ENCODE results near the gene PREX1.

Gene PREX1

DNA sequence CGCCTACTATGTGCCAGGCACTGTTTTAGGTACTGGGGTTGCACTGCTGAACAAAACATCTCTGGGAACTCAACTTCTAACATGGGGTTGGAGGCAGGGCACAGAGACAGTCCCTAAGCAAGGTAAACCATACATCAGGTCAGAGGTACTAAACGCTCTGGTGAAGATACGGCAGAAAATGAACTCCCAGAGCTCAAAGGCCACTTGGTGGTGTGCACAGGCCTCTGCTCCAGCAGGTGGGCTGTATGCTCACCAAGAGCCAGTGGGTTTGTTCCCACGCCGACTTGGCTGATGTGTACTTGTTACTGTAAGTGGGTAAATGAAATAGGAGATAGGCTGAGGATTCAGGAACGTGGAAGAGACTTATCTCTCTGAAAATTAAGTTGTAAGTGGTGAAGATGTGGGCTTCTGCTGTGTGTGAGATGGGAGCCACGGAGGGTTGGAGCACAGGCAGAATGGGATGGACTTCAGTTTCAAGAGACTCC lies 133.4 kb downstream of the PREX1 start:
- no peak for DNase-seq

DNA sequence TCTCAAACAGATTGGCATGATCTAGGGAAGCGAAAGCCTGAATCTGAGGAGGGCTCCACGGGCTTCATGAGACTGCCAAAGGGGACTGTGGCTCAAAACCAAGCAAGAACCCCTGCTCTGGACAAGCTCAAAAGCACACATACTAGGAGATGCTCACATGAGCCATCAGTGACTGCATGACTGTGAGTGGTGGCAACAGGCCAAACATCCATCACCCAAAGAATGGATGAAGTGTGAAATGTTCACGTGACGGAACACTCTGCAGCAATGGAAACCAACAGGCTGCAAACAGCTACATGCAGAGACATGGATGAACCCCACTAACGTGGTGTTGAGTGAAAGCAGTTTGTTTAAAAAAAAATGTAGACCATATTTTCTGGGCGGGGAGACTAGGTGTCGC lies 136.3 kb downstream of the PREX1 start:
- no peak for DNase-seq

DNA sequence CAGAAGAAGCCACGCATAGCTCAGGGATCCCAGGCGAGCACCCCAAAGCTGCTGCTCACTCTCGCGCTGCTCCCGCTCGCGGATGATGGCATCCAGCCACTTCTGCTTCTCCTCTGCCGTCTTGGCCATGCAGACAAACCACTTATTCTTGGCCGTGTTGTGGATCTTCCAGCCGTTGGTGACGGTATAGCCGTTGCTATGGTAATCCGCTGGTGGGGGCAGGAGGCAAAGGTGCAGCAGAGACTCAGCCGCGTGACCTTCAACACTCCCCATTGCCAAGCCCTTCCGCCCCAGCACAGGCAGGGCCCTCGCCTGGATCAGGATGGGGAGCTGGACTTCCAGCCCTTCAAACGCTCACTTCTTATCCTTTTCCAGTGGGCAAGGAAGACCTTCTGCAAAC lies 136.9 kb downstream of the PREX1 start:
- DNase-seq = no peak

DNA sequence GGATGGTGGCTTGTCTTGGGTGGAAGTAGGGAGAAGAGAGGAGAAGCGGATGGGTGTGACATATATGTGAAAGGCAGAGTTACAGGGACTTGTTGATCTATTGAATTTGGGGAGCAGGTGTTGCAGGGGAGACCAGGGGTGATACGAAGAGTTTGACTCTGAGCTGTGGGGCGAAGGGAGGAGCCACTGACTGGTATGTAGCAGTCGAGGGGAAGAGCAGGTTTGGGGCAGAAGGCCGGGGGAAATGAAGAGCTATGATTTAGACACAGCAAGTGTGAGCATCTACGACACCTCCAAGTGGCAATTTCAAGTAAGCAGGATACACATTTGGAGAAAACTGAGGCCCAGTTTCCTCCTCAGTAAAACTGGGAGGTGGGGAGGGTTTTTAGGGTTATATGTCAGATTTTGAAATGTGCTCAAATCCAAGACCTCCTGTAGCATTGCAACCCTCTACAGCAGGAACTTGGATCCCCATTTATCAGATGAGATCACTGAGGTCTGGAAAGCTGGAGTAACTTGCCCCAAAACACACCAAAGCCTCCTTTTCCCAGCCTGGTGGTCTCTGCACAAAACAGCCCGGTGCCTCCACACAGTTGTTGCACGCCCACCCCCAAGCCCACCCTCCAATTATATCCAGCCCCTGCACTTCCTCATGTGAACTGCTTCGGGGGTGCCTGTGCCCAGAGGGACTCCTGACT lies 137.8 kb downstream of the PREX1 start:
- no peak for DNase-seq

DNA sequence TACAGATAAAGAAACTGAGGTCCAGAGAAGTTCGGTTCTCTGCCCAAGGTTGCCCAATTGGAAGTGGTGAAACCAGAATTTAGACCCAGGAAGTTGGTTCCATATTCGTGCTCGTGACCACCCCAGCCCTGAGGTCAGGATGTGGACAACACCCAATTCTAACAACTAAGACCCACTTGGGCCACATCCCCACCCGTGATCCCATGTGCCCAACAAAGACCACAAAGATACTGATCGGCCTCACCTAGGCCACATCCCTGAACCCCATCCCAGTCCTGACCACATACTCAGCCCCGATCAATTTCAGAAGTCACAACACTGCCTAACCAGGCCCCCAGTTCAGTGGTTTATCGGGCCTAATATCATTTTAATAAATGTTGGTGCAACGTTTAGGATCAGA lies 138.4 kb downstream of the PREX1 start:
- no peak for DNase-seq

DNA sequence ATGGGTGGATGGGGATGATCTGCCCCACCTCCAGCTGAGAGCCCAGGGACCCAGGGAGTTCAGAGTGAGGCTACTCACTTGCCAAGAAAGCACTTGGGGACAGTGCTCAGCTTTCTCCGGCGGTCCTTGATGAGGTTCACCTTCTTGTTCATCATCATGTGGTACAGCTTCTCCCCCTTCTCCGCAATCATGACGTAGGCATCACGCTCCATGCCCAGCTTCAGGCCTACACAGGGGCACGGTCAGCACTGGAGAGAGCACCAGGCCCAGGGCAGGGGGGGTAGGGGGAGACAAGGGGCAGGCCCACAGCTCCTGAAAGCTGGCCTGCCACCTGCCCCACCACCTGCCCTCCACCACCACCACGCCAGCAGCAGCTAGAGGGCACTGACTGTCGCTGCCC lies 139.2 kb downstream of the PREX1 start:
- DNase-seq = no peak

DNA sequence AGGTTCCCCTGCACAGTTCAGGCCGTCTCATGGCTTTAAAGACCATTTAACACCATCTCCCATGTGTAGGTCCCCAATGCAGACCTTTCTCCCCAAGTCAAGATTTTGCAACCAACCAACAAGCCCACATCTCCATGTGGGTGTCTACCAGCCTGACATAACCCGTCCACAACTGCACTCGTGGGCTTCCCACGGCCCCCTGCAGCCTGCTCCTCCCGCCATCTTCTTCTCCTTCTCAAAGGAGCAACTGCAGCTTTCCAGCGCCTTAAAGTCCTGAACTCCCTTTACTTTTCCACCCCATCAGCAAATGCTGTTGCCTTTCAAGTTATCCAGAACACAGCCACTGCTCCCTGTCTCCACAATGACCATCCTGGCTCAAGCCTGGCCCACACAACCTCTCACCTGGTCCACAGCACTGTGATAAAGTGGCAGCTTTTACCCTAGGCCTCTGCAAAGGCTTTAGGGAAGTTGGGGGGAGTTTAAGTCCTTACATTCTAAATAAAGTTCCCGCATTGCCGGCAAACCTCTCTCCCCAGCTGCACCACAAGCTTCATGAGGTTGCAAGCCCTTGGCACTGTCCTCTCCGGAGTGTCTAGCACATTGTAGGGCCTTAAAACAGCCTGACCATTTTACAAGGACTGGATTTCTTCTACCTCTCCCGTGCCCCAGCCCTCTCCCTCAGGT lies 140.5 kb downstream of the PREX1 start:
- DNase-seq = no peak

DNA sequence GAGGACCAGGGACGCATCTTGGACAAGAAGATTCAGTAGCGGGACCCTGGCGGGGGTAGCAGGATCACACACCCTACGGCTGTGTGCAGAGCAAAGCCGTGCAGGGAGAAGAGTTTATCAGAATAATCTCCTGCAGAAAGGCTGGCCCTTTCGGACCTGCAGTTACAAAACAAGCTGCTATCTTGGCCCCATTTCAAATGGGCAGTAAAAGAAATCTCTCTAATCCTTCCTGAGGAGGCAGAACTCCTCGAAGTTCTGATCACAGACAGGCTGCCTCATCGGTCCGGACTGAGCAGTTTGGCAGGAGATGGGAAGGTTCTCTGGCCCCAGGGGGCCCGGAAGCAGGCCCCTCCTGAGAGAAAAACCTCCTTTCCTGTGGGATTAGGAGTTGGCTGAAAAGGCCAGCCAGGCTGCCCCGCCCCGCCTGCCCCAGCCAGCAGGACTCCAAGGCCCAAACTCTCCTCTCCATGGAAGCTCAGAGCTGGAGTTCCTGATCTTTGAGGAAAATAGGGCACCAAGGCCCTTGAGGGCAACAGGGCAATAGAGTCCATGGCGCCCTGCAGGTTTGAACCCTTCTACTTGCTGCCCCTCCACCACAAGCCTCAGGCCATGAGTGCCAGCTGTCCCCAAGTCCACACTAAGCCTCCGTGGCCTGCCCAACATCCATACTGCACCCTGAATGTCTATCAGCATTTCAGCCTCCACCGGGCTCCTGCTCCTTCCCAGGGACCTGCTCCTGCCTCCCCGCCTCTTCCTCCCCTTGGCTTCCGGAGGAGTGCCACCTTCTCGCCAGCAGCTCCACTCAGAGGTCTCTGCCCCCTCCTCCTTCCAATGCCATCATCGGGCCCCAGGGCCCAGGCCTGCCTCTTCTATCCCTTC lies 141.3 kb downstream of the PREX1 start:
- DNase-seq = no peak

DNA sequence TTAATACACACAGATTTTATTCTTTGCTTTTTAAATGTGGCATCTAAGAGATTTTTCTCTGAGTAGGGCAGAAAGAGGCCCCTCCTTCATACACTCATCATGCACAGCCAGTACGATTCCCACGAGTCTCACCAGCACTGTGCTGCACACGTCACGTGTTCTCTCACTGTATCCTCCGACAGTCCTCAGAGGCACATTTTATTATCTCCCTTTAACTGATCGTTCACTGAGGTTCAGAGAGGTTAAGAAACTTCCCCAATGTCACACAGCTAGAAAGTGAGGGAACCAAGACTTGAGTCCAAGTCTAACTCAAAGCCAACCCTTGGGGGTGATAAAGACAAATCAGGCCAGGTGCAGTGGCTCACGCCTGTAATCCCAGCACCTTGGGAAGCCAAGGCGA lies 142.5 kb downstream of the PREX1 start:
- no peak for DNase-seq

DNA sequence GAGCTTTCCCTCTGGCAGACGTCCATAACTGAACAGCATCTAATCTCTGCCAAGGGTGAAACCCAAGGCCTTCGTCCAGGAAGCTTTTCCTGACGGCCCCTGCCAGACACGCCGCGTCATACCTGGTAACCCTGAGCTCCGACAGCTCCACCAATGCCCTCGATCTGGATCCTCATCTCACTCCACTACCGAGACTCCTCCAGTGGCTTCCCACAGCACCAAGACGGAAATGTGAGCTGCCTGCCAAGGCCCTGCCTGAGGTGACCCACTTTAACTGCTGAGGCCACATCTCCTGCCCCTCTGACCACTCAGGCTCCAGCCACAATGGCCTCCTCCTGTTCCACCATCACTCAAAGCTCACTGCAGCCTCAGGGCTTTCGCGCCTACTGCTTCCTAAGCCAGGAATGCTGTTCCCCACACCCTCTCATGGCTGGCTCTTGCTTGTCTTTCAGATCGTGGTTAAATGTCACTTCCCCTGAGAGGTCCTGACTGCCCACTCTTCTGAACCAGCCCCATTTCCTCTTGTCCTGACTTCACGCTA lies 143.2 kb downstream of the PREX1 start:
- no peak for DNase-seq

DNA sequence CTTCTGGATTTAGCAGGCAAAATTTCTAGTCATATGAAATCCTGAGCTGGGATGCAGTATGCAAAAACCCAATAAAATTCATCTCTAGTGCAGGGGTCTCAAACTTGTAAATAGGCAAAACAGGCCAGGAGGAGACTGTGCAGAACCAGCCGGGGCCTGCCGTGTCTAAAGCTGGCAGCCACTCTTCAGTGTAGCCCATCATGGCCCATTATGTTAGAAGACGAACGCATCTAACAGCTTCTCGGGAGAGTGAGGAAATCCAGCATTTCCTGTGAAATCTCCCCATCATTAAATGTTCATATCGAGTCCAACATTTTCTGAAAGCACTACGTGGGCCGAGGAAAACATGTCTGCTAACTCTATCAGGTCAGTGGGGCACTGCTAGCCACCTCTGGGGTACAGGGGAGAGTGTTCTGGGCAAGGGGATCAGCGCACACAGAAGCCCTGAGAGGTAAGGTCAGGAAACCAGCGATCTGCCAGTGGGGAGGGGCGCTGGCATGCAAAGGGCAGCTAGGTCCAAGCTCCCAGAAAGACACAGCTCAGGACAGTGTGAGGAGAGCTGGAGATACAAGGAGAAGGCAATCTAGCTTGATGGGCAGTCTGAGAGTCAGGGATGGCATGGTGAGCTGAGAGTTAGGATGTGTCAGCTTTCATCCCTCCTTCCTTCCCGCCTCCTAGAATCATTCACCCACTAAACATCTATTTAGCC lies 144.2 kb downstream of the PREX1 start:
- DNase-seq = no peak

DNA sequence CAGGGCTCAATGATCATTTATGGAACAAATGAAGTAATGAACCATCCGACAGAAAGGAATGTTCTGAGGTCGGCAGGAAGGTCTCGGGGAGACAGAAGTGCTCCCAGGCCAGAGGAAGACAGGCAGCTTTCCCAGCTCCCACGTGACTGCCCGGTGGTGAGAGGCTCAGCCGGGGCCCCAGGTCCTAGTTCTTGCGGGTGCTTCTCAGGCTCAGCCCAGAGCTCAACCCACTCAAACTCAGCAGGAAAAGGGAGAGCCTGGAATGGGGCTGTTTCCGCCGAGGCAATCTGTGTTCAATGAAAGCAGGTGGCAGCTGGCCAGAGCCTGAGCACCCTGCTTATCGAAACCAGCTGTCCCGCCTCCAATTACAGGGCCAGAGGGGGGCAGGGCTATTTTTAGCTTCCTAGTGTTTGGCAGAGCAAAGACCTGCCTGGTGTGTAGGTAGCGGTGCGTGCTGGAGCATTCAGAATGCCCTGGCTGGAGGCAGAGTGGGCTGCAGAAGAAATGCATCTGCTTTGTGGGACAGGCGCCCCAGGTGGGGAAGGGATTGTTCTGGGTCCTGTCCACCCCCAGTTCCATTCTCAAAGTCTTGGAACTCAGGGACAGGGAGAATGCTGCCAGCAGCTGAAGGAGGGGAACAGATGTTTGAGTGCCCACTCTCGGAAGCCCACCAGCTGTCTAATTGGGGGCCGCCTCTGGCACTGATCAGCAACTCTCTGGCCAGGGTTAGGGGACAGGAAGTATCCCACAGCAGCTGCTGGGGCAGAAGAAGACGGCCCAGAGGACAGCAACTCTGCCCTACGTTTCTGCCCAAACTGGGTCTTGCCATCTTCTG lies 145.1 kb downstream of the PREX1 start:
- DNase-seq = no peak

DNA sequence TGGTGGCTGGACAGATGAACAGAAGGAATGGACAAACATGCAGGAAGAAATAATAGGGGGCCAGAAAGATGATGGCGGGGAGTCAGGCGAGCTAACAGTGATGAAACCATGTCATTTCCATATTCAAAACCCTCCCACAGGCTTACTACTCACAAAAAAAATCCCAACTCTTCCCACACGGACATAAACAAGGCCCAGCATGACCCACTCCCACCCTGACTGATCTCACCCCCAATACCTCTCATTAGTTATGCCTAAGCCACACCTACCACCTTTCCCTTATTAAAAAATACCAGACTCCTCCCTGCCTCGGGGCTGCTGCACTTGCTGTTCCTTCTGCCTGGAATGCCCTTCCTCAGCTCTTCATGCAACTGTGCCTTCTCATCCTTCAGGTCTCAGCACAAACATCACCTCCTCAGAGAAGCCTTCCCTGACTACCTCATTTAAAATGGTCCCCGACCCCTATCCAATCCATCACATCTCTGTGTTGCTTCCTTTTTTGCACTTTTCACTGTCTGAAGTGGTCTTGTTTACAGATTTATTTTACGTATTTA lies 145.8 kb downstream of the PREX1 start:
- no peak for DNase-seq

DNA sequence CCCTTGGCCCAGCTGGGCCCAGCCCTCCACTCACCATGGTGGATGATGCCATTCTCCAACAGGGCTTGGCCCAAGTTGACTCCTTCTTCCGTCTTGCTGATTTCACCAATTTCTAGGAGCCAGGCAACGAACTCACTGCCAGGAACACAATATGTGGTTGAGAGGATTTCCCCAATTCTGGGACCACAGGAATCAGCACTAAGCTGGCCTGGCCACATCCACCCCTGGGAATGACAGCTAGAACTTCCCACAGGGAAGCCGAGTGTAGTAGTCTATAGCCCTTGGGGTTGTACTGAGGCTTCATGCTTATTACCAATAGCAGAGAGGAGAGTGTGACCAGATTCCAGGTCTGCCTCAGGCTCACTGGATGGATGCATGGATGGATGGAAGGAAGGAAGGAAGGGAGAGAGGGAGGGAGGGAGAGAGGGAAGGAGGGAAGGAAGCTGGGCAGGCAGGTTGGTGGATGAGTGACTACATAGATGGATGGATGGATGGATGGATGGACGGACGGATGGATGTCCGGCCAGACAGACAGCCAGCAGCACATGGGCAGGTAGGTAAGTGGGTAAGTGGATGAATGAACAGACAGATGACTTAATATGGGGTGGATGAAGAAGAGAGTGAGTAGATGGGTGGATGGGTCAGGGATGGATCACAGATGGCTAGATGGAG lies 146.5 kb downstream of the PREX1 start:
- DNase-seq = no peak

DNA sequence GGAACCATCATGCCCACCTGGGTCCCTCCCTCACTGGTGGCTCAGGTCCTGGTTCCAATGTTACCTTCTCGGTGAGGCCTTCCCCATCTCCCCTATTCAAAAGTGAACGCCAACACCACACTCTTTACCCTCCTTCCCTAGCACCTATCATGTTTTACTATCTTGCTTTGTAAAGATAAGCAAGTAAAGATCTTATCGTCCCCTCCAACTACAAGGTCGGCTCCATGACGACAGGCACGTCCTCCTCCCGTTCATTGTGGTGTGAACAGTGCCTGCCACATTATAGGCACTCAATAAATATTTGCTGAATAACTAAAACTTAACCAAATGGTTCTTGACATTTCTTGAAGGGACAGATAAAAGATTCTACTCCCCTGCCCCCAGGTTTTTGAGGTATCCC lies 147.1 kb downstream of the PREX1 start:
- DNase-seq = no peak

DNA sequence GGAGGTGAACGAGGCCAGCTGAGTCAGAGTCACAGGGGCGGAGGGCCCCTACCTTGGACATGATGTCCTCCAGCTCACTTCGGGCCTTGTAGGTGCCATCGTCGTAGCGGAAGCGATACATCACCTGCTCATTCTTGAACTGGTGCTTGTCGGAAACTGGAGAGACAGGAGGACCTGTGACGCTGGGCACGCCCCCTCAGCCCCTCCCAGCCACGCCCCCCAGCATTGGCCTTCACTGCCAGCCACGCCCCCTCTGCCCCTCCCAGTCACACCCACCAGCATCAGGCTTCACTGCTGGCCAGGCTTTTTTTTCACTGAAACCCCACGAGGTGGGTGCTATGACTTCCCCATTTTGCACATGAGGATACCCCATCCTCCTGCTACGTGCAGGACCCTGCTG lies 148.2 kb downstream of the PREX1 start:
- DNase-seq = no peak

DNA sequence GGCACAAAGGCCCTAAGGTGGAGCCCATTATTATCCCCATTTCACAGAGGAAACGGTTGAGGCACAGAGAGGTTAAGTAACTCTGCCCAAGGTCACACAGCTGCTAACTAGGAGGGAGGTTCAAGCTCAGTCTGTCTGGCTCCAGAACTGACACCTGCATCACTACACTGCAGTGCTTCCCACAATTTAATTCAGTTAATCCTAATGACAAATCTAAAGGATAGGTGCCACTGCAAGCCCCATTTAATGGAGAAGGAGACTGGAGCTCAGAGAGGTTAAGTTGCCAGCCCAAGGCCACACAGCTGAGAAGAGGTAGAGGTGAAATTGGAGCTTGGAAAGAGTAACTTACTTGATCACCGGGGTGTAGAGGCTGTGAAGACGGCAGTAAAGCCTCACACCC lies 148.8 kb downstream of the PREX1 start:
- DNase-seq = no peak

DNA sequence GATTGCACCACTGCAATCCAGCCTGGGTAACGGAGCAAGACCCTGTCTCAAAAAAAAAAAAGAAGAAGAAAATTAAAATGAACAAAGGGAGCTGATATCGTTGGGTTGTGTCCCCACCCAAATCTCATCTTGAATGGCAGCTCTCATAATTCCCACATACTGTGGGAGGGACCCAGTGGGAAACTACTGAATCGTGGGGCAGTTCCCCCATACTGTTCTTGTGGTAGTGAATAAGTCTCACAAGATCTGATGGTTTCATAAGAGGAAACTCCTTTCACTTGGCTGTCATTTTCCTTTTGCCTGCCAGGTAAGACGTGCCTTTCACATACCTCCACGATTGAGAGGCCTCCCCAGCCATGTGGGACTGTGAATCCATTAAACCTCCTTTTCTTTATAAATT lies 149.4 kb downstream of the PREX1 start:
- DNase-seq = no peak

DNA sequence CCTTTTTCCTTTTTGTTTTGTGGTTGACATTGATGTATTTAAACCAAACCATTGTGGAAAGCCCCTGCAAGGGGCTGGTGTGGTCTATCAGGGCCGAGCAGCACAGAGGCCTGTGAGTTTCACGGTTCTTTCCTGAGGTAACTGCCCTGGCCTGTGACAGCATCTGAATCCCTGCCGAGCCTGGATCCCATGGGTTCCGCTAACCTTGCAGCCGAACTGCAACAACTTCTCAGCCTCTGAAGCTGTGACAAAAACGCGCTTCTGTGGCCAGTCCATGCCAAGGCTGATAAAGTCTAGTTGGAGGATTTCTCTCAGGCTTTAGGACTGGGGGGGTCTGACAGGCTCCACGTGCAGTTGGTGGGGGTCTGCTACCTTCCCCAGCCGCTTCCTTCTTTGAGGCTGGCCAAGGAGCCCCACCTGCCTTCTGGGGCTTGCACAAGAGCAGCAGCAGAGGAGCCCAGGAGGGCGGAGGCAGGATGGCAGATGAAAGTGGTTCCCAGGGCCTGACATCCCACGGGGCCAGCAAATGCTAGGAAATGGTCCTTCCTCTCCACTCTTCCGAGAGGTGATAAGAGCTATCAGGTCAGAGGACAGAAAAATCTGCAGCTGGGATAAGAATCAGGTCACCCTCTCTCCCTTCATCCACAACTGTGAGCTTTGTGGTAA lies 150.9 kb downstream of the PREX1 start:
- DNase-seq = no peak

DNA sequence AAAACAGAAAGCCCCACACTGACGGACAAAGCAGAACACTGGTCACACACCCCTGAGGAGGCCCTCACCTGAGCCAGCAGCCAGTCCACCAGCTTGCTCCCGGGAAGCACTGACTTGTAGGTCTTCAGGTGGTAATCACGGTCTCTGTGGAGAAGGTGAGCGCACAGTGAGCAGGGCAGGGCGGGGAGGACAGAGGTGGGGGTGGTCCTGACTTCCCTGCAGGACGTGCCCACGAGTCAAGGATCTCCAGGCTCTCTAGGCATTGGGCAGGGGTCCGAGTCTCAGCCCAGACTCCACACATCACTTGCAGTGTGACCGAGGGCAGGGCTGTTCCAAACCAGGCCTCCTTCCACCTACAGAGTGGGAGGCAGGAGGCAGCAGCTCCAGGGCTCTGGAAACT lies 151.7 kb downstream of the PREX1 start:
- DNase-seq = no peak

All from activated naive CD4-positive, alpha-beta T cell treated with anti-CD3 and anti-CD28 coated beads, Interleukin-2, amount 50 U/mL, for 16 hours (primary cell).